ENCODE data around the gene AOPEP.

DNA sequence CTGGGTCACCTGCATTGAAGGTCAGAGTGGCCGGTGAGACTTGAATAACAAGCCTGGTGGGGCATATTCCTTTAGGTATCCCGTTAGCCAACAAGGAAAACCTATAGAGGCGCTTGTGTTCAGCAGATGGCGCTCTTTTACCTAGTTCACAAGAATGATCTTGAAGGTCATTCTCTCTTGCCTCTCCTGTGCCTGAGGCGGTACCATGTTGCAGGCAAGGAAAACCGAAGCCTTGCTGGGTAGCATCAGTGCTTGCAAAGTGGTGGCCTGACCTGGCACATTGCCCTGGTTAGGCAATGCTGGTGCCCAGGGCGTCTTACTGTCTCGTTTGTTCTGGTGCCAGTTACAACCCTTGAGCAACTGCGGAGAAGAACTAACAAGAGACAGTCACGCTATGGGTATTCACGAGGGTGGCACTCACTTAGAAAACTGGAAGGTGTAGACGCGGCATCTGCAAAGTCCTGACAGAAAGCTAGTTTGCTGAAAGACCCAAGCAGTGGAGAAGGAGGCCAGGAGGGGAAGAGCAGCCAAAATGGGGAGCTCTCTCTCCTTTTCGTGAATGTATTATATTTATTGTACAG lies 56.7 kb downstream of the AOPEP start:
- TF ChIP-seq, protein P1, sequence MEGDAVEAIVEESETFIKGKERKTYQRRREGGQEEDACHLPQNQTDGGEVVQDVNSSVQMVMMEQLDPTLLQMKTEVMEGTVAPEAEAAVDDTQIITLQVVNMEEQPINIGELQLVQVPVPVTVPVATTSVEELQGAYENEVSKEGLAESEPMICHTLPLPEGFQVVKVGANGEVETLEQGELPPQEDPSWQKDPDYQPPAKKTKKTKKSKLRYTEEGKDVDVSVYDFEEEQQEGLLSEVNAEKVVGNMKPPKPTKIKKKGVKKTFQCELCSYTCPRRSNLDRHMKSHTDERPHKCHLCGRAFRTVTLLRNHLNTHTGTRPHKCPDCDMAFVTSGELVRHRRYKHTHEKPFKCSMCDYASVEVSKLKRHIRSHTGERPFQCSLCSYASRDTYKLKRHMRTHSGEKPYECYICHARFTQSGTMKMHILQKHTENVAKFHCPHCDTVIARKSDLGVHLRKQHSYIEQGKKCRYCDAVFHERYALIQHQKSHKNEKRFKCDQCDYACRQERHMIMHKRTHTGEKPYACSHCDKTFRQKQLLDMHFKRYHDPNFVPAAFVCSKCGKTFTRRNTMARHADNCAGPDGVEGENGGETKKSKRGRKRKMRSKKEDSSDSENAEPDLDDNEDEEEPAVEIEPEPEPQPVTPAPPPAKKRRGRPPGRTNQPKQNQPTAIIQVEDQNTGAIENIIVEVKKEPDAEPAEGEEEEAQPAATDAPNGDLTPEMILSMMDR (IDR thresholded peaks at IDR 0.05) = peak; percentile 74
- peak; percentile 66 for TF ChIP-seq POLR2AphosphoS5 (IDR thresholded peaks at IDR 0.05; ENCODE audit: low read depth, low read length)
- TF ChIP-seq, protein P2, sequence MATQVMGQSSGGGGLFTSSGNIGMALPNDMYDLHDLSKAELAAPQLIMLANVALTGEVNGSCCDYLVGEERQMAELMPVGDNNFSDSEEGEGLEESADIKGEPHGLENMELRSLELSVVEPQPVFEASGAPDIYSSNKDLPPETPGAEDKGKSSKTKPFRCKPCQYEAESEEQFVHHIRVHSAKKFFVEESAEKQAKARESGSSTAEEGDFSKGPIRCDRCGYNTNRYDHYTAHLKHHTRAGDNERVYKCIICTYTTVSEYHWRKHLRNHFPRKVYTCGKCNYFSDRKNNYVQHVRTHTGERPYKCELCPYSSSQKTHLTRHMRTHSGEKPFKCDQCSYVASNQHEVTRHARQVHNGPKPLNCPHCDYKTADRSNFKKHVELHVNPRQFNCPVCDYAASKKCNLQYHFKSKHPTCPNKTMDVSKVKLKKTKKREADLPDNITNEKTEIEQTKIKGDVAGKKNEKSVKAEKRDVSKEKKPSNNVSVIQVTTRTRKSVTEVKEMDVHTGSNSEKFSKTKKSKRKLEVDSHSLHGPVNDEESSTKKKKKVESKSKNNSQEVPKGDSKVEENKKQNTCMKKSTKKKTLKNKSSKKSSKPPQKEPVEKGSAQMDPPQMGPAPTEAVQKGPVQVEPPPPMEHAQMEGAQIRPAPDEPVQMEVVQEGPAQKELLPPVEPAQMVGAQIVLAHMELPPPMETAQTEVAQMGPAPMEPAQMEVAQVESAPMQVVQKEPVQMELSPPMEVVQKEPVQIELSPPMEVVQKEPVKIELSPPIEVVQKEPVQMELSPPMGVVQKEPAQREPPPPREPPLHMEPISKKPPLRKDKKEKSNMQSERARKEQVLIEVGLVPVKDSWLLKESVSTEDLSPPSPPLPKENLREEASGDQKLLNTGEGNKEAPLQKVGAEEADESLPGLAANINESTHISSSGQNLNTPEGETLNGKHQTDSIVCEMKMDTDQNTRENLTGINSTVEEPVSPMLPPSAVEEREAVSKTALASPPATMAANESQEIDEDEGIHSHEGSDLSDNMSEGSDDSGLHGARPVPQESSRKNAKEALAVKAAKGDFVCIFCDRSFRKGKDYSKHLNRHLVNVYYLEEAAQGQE (IDR thresholded peaks at IDR 0.05; ENCODE audit: insufficient read depth in 1 of 2, low read depth in 2 of 2, low read length in 1 of 2) = no peak

Data from Panc1 (cell line).